NCI-H226 (cell line): ENCODE results near the gene NDUFC2.

Source experiments
- DNase-seq: peaks from one replicate; pipeline ENCODE4 v3.0.0-alpha.2; 2015

NDUFC2 gene

DNA sequence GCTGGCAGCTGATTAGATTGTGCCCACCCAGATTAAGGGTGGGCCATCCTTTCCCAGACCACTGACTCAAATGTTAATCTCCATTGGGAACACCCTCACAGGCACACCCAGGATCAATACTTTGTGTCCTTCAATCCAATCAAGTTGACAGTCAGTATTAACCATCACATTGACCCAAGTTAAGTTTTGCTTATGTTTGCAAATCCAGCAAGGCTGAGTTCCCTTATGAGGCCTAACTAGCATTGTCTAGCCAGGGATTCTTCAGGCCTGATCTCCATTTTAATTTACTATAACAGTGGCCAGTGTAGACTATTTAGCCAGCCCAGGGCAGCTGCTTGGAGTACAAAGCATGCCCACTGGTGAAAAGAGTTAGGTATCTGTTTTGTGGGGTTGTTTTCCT lies 54.3 kb downstream of the NDUFC2 start:
- DNase-seq = no peak

- DNase-seq = no peak
Measured at GRCh38 chr11:78023426-78023825, 56.2 kb downstream of the NDUFC2 start.

GRCh38 chr11:78022397-78023396 lies 57.0 kb downstream of the NDUFC2 start, which contains the start of gene KCTD14:
Gene KCTD14 (minus strand): TSS chr11:78023276. CDS start chr11:78023249, 27 bp downstream.
- no peak for DNase-seq

DNA sequence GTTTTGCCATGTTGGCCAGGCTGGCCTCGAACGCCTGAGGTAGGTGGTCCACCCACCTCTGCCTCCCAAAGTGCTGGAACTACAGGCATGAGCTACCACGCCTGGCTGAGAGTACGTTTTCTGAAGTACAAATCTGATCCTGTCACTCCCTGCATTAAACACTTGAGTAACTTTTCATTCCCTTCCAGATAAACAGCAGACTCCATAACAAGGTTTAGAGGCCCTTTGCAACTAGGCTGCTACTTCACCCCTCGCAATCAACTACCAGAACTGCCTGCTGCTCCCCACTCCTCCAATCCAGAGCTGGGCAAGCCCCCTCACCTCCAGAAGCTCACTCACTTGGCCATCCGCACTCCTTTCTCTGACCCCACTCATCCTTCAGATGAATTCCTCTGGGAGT lies 58.1 kb downstream of the NDUFC2 start:
- DNase-seq = no peak

DNA sequence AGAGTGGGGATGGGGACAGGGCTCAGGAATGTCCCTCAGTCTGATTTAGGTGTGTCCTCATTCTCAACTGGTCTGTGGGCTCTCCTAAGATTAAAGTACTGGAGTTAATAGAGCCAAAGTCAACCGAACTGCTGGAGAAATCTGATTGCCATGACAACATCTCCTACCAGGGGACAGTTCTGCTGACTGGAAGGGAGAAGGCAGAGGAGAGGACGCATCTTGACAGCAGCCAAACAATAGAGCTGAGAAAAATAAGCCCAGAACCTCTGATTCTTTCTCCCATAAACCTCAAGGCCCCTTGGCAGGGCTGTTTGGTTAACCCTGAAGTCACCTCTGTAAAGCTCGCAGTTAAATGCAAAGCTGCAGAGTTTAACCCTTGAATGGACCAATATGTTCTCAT lies 59.4 kb downstream of the NDUFC2 start:
- no peak for DNase-seq

DNA sequence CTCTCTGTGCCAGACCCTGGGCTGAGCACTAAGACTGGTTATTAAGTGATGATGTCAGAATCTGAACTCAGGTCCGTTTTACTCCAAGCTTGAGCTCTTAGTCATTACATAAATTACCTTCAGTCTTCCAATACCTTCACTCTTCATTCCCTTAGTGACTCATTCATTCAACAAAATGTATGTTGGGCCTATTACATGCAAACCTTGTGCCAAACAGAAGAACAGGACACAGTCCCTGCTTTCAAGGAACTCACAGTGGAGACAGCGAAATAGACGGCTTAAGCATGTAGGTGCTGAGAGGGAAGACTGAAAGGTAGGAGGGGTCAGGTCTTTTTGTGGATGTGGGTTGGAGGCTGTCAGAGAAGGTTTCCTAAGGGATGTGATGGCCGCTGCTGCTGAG lies 59.9 kb downstream of the NDUFC2 start:
- DNase-seq = no peak
